Keratinocyte (primary cell): ENCODE data around the gene TM9SF3.

Experiments
- EZH2 ChIP-seq: IDR thresholded peaks from one replicate; pipeline ENCODE4 v1.6.1; 2012; ENCODE audit warnings: inconsistent platforms, mild to moderate bottlenecking, low read length, moderate library complexity
- TF ChIP-seq, protein P1 (sequence below), 3 experiments: IDR thresholded peaks in 1 of 3; conservative IDR thresholded peaks in 1 of 3; optimal IDR thresholded peaks in 1 of 3; 2 replicates in 2 of 3; 3 replicates in 1 of 3; pipeline versions ENCODE3 to v1.5.1; 2011; ENCODE audit warnings: low read length in 3 of 3, mild to moderate bottlenecking in 3 of 3, moderate library complexity in 2 of 3, control low read depth in 1 of 3, inconsistent platforms in 1 of 3; ENCODE audit not compliant: insufficient read depth in 2 of 3; ENCODE audit errors: extremely low read depth in 1 of 3

DNA sequence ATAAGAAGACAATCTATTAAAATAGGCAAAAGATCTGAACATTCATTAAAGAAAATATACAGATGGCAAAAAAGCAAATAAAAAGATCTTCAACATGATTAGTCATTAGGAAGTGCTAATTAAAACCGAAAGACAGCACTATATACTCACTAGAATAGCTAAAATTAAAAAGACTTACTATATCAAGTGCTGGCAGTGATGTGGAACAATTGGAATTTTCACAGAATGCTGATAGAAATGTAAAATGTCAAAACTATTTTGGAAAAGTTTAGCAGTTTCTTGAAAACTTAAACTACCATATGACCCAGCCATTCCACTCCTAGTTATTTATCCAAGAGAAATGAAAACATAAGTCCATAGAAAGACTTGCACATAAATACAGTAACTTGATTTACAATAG lies 48.1 kb downstream of the TM9SF3 start:
- TF ChIP-seq, protein P1, sequence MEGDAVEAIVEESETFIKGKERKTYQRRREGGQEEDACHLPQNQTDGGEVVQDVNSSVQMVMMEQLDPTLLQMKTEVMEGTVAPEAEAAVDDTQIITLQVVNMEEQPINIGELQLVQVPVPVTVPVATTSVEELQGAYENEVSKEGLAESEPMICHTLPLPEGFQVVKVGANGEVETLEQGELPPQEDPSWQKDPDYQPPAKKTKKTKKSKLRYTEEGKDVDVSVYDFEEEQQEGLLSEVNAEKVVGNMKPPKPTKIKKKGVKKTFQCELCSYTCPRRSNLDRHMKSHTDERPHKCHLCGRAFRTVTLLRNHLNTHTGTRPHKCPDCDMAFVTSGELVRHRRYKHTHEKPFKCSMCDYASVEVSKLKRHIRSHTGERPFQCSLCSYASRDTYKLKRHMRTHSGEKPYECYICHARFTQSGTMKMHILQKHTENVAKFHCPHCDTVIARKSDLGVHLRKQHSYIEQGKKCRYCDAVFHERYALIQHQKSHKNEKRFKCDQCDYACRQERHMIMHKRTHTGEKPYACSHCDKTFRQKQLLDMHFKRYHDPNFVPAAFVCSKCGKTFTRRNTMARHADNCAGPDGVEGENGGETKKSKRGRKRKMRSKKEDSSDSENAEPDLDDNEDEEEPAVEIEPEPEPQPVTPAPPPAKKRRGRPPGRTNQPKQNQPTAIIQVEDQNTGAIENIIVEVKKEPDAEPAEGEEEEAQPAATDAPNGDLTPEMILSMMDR (optimal IDR thresholded peaks at IDR 0.05 in 1 of 3, IDR thresholded peaks at IDR 0.05 in 1 of 3, conservative IDR thresholded peaks at IDR 0.05 in 1 of 3; ENCODE audit: extremely low read depth in 1 of 3, insufficient read depth in 2 of 3, low read length in 3 of 3): no peak
- TF ChIP-seq EZH2: no peak
